Neural progenitor cell (in vitro differentiated cells): ENCODE data around the gene IGFBP7.

Source experiments
- CTCF ChIP-seq: fragments of 200-600 bp; sonication (generic); IDR thresholded peaks from 2 replicates; pipeline ENCODE4 v1.5.1; 2017; ENCODE audit warnings: antibody characterized with exemption, mild to moderate bottlenecking
- EZH2 ChIP-seq: fragments of 200-600 bp; sonication (generic); IDR thresholded peaks from 2 replicates; pipeline ENCODE4 v1.6.1; 2017; ENCODE audit warnings: antibody characterized with exemption, mild to moderate bottlenecking, moderate library complexity

DNA sequence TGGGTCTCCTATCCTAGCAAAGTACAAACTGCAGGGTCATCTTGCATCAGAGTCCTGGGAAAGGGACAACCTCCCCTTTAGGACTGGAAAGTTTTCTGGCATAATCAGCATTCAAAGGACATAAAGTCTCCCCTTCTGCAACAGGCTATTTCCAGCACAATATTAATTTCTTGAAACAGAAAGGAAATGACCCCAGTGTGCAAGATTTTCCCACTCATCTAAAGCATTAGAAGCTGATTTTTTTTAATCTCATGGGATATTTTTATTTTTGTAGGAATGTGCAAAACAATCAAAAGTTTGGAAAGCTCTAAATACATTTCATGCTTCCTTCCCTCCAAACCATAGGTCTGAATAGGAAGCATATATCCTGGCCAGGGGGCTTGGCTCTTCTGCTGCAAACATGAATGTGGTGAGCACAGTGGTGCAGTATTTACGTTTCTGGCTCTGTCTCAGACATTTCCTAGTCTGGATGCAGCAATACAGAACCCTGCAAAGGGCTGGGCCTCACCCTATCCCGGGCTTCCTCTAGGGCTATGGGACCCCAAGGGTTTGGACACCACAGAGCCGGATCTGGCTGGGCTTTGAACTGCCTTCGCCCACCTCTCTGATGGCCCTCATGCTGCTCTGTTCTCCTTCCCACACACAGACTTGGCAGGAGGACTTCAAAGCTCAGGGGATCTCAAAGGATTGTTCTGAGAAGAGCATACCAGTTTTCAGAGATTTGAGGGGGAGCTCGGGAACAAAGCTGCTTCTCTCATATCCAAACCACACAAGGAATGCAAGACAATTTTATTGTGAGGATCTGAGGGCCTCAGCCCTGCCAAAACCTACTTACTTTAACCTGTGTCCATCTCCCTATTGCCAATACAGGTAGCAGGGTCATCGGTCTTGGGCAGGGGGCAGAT lies 66.6 kb downstream of the IGFBP7 start:
- TF ChIP-seq CTCF = no peak
- TF ChIP-seq EZH2 = no peak
